T-helper 17 cell (primary cell): ENCODE results near the gene DIO3. TPM values are rescaled to one million over a fixed set of nuclear protein-coding genes. Genes with fewer than 3 reads are reported as not detected.

Experiments used
- ATAC-seq: fragments of 150-1000 bp; cut with Tn5 transposase; 2 replicates; pipeline ENCODE4 v1.10.0; 2021; ENCODE audit warnings: mild to moderate bottlenecking, moderate library complexity
- DNase-seq, 3 donors: peaks; one replicate each; pipeline versions ENCODE4 v3.0.0 to v3.0.0-alpha.2; 2020 to 2021
- H3K9me3 ChIP-seq: one replicate; pipeline ENCODE4 v1.7.0; 2013; ENCODE audit warnings: low read length, mild to moderate bottlenecking; ENCODE audit not compliant: control insufficient read depth, poor library complexity, severe bottlenecking
- H3K27ac Mint-ChIP-seq: one replicate; pipeline ENCODE4 v1.8.0; 2022; ENCODE audit warnings: mild to moderate bottlenecking, moderate library complexity, mixed read lengths
- H3K27me3 Mint-ChIP-seq: one replicate; pipeline ENCODE4 v1.8.0; 2022; ENCODE audit warnings: mixed read lengths
- H3K36me3 Mint-ChIP-seq: one replicate; pipeline ENCODE4 v1.8.0; 2022; ENCODE audit warnings: low read depth, mixed read lengths
- H3K4me1 Mint-ChIP-seq: one replicate; pipeline ENCODE4 v1.8.0; 2022; ENCODE audit warnings: mild to moderate bottlenecking, mixed read lengths
- H3K4me3 Mint-ChIP-seq: one replicate; pipeline ENCODE4 v1.8.0; 2022; ENCODE audit warnings: mild to moderate bottlenecking, moderate library complexity, mixed read lengths
- total RNA-seq, 4 donors: library from RNA in 2 of 4; stranded (reverse) in 2 of 4; gene quantifications; one replicate each; pipeline ENCODE4 v1.2.3 and lab custom pipeline; 2022 to 2026

DIO3 gene
- total RNA-seq, 2 donors from 2014 or later = not detected

GRCh38 chr14:101604228-101604934 is 43.1 kb downstream of the DIO3 start:
- H3K36me3 Mint-ChIP-seq = peaks cover 15% of the 10 kb centered on the region
- ATAC-seq (no peak), DNase-seq (no peak)
- peaks cover 36% of the 10 kb centered on the region for H3K27me3 Mint-ChIP-seq
- no peak overlapping the region for H3K4me3 Mint-ChIP-seq
- H3K4me1 Mint-ChIP-seq = no peaks in the 10 kb centered on the region
- no peaks in the 10 kb centered on the region for H3K9me3 ChIP-seq
- H3K27ac Mint-ChIP-seq = no peak overlapping the region

DNA sequence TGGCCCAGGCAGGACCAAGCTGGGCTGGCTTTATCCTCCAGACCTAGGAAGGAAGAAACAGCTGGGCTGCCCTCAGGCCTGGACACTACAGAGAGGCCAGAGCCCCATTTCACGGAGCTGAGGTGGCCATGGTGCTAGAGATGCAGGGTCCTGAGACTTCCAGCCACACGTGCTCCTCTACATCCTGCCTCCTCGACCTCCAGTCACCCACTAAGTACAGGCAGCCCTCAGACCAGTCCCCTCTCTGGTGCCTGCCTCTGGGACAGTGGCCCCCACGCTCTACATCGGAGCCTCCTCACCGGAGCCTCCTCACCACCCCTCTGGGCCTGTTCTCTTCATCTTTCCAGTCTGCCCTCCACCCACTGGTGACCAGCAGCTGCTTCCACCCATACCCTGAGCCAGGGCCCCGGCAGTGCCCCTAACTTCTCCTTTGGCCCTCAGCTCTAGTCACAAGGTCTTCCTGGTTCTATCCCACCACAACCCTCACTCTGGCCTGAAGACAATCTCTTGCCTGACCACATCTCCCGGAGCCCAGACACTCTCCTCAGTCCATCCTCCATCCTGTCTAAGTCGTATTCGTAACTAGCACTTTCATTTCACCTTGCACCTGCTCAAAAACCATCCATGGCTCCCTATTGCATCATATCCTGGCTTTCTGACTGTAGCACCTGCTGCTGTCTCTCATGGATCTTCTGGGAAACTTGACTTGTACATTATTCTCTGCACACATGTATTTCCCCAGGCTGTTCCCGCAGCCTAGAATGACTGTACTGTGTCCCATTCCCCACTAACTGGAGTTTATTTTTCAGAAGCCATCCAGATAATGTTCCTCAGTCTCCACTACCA is 43.9 kb downstream of the DIO3 start:
- Mint-ChIP-seq H3K36me3 (peaks cover 16% of the 10 kb centered on the region), H3K27ac (no peak overlapping the region)

DNA sequence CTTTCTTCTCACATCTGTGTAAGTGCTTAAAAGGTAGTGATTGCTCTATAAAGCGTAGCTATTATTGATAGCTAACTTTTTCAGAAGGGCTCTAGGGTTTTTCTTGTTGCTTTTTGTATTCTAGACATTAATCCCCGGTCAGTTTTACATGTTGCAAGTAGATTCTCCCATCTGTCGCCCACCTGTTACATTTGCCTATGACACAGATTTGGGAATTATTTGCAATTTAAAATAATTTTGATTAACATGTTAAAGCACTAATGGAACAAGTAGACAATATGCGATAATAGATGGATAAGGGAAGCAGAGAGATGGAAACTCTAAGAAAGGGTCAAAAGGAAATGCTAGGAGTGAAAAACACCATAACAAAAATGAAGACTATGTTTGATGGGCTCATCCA is 44.5 kb downstream of the DIO3 start:
- Mint-ChIP-seq H3K4me1 (no peaks in the 10 kb centered on the region), H3K27me3 (peaks cover 46% of the 10 kb centered on the region), H3K27ac (no peak overlapping the region), H3K36me3 (peaks cover 17% of the 10 kb centered on the region), H3K4me3 (no peak overlapping the region)
- no peak for DNase-seq
- no peak for ATAC-seq
- no peaks in the 10 kb centered on the region for H3K9me3 ChIP-seq

More for the DNA sequence above, 43.9 kb downstream of the DIO3 start:
- no peaks in the 10 kb centered on the region for H3K9me3 ChIP-seq
- DNase-seq = no peak
- Mint-ChIP-seq H3K4me3 (no peak overlapping the region), H3K27me3 (peaks cover 40% of the 10 kb centered on the region), H3K4me1 (no peaks in the 10 kb centered on the region)
- no peak for ATAC-seq

Other genes with a start within 250 kb of the DIO3 start
- 100 to 1,000 TPM; 516 to 530 TPM for gene PPP2R5C, start 200.2 kb downstream of the DIO3 start, total RNA-seq